Renal cortex interstitium (tissue), 11 donors: ENCODE measurements around the gene APOL5. TPM values are rescaled to one million over a fixed set of nuclear protein-coding genes. Genes with fewer than 3 reads are reported as not detected.
A peak's percentile ranks its signal among the peaks of the same experiment; 100 is the strongest.
"Not testable (repeated sequence)": the region's sequence is repeated elsewhere in the genome, so short reads cannot be mapped to it uniquely, and the experiment has no call there.

ENCODE experiments used
- DNase-seq, 11 donors: peaks; one replicate each; pipeline ENCODE4 v3.0.0-alpha.2; 2013; ENCODE audit warnings: low read depth in 9 of 11, low spot score in 4 of 11; ENCODE audit errors: extremely low read depth in 1 of 11
- polyA plus RNA-seq, 3 donors: library from polyadenylated mRNA; unstranded; fragments of 120-200 nt; gene quantifications; one replicate each; pipeline ENCODE4 v1.2.1, GENCODE V29; 2013; ENCODE audit not compliant: insufficient read length in 3 of 3

The APOL5 gene
- polyA plus RNA-seq, 3 donors, result 0.09 TPM; not detected in 2

DNA sequence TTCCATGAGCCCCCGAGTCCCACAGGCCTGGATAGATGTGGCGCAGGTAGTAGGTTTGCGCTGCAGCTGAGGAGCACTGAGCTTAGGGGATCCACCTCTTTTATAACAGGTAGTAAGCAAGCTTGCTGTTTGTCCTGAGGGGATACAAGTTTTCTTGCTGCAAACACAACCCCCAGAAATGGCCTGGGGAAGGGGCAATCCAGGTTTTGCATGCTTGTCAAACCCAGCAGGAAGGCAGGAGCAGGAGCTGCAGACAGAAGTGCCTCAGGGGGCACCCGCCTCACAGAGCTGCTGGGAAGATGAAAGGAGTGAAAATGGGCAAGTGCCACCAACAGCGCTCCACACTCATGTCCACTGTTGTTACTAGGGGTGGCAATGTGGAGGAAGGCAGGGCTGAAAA lies 18.5 kb downstream of the APOL5 start:
- no peak for DNase-seq

DNA sequence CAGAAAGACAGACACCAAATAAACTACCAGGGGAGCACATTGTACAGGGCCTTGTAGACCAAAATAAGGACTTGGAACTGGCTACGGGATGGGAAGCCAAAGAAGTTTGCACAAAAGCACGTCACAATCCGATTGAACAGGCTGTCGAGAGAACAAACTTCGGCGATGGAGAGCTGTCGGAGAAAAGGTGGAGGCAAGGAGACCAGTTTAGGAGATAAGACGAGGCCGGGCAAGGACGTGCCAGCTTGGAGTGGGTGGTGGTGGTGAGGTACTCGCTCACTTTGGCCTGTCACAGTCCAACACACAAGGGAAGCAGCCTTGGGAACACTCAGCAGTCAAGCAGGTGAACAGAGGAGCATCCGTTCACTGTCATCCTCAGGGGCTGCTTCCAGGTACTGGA lies 19.0 kb downstream of the APOL5 start:
- no peak for DNase-seq

DNA sequence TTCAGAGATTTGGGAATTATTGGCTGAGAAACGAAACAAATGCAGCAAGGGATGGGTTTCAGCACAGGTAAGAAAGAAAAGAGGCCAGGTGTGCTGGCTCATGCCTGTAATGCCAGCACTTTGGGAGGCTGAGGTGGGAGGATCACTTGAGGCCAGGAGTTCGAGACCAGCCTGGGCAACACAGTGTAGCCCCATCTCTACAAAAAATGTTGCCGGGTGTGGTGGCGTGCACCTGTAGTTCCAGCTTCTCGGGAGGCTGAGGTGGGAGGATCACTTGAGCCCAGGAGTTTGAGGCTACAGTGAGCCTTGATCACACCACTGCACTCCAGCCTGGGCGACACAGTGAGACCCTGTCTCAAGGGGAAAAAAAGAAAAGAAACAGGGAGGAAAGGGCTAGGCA lies 20.2 kb downstream of the APOL5 start:
- DNase-seq, result not testable (repeated sequence)

GRCh38 chr22:35739076-35739930 lies 21.6 kb downstream of the APOL5 start:
- DNase-seq, result no peak

DNA sequence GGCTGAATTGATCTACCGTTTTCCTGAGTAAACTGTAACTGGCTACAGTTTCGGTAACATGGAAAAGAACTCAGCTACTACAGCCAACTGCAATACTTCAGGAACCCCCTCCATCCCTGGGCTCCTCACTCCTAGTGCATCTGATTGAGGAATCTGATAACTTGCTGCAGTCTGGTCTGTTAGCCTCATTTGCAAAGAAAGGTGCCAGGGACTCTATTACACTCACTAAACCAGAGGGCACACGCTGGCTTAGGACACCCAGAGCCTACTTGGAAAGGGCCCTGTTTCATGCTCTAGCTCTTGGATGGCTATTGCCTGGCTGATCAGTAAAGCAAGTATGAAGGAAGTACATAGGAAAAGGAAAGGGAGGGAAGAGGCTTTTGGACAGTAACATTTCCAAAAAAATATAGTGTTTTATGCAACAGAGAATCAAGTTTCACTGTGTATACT lies 22.3 kb downstream of the APOL5 start:
- DNase-seq, result no peak

- DNase-seq, result no peak
These were observed 22.9 kb downstream of the APOL5 start for GRCh38 chr22:35740616-35741015.

GRCh38 chr22:35742342-35743100 lies 24.8 kb downstream of the APOL5 start:
- no peak for DNase-seq

DNA sequence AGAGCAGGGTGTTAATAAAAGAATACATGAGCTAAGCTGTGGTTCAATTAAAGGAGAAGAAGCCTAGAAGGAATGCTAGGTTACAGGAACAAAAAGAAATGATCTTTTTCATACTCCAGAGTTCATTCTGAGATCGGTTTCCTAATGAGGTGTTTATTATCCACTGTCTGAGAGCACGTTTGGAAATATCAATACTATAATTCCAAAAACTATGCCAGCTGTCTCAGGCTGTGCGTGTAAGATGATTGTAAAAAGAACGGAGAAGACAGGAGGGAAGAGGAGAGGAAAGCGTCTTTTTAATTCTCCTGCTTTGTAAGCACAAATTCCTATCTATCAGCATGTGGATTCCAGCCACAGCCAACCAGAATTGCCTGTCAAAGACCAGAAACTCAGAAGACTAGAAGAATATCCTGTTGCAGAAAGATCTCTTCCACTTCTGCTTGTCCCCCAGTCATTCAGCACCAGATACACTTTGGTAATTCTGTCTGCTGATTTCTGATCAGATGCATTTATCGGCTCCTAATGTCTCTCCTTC lies 25.7 kb downstream of the APOL5 start:
- no peak for DNase-seq

- no peak for DNase-seq
These were observed 28.6 kb downstream of the APOL5 start for GRCh38 chr22:35746248-35746647.

GRCh38 chr22:35746946-35747703 lies 29.5 kb downstream of the APOL5 start:
- no peak for DNase-seq

DNA sequence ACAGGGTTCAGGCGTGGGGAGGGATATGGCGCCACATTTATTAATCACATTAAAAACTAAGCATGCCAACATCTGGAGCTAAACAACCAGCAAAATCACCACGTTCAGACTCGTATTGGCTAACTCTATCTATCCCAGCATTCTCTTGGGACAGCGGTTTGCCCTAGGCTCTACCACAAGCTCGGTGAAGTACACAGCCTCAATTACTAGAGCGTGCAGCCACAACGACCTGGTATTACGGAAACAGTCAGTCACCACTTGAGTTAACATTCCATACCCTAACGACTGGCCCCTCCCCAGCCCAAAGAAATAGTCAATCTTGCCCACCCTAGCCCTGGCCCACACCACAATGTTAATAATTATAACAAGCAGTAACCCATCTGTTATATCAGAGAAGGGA lies 32.1 kb downstream of the APOL5 start:
- peak in 3 of 11 donors; percentile 21 to 38 (median 22) for DNase-seq

DNA sequence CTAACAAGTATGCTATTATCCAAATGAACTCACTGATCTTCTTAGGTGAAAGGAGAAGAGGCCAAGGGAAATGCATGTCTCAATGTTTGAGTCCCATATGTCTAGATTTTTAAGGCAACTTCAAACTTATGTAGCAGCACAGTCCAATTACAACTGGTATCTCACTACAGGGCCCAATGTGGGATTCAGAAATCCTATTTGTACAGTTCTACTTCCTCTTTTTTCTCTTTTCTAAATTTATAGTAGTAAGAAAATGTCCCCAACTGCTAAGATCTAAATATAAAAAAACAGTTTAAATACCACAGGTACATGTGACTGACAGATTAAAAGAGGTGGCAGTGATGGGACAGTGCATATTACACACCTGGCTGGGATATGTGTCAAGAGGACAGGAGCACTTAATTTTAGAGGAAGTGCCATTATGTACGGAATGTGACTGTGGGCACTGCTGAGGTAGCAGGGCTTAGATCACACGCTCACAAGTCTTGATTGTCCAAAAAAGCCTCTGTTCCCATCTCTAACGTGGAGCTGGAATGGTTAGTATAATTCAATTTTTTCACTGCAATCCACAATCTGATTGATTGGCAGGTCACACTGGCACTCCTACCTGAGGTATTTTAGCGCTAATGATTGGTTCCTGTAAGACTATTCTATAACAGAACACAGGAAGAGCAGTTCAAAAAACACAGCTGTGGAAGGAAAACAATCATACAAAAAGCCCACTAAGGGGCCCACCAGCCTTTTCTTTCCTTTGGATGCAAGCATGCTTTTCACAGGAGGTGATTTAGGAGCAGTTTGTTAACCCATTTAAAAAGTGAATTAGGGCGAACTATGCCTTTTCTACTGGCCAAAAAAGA lies 34.6 kb downstream of the APOL5 start:
- peak in 1 of 11 donors; percentile 21 for DNase-seq

- no peak for DNase-seq
These were observed 35.2 kb downstream of the APOL5 start for GRCh38 chr22:35752863-35753189.

- DNase-seq, result no peak
These were observed 37.1 kb downstream of the APOL5 start for GRCh38 chr22:35754761-35755160.

GRCh38 chr22:35756722-35757121 lies 39.0 kb downstream of the APOL5 start:
- no peak for DNase-seq

- no peak for DNase-seq
These were observed 40.7 kb downstream of the APOL5 start for GRCh38 chr22:35758394-35758793.

GRCh38 chr22:35761037-35761436 lies 43.4 kb downstream of the APOL5 start:
- no peak for DNase-seq
